ENCODE measurements around the gene MOV10L1.

DNA sequence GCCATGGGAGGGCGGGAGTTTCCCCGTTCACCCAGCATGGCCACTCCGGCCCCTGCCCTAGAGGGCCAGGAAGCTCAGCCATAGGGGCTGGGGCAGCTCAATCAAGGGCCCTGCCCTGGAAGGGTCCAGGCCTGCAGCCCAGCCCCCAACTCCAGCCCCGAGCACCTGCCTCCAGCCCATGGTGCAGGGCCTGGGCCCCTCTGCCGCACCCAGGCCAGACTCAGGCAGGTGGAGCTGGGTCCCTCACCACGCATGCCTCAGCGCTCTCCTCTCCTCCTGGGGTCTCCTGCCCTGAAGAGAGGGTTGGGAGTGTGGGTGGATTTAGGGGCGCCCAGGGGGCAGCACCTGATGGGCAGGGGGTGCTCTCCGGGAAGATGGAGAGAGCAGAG is 17.6 kb upstream of the MOV10L1 start:
- TF ChIP-seq CTCF (IDR thresholded peaks at IDR 0.05) (no peak), POLR2AphosphoS5 (IDR thresholded peaks at IDR 0.05) (no peak), POLR2A (IDR thresholded peaks at IDR 0.05) (no peak)

Measured in breast epithelium (tissue), 3 donors.